HepG2 (cell line): ENCODE data around the gene NME1. TPM values are rescaled to one million over a fixed set of nuclear protein-coding genes. Genes with fewer than 3 reads are reported as not detected.

Experiments
- ATAD3A ChIP-seq: sonication (generic); formaldehyde crosslinking; IDR thresholded peaks from 2 replicates; pipeline ENCODE4 v1.4.0; 2020; ENCODE audit warnings: missing genetic modification reagents
- HDAC2 ChIP-seq: sonication (generic); formaldehyde crosslinking; IDR thresholded peaks from 2 replicates; pipeline ENCODE4 v1.4.0; 2020; ENCODE audit warnings: missing genetic modification reagents
- HMGA1 ChIP-seq: sonication (generic); formaldehyde crosslinking; conservative IDR thresholded peaks from 2 replicates; pipeline ENCODE4 v1.4.0; 2020; ENCODE audit warnings: missing genetic modification reagents
- KDM4B ChIP-seq: sonication (generic); formaldehyde crosslinking; IDR thresholded peaks from 2 replicates; pipeline ENCODE4 v1.4.0; 2020; ENCODE audit warnings: missing genetic modification reagents
- MEF2D ChIP-seq: sonication (generic); formaldehyde crosslinking; IDR thresholded peaks from 2 replicates; pipeline ENCODE4 v1.5.1; 2020; ENCODE audit warnings: mild to moderate bottlenecking, missing genetic modification reagents
- NCOA2 ChIP-seq: sonication (generic); formaldehyde crosslinking; IDR thresholded peaks from 2 replicates; pipeline ENCODE4 v1.8.0; 2022; ENCODE audit warnings: inconsistent platforms
- NCOR1 ChIP-seq: fragments of 200-600 bp; sonication (generic); IDR thresholded peaks from 2 replicates; pipeline ENCODE4 v1.7.0; 2017; ENCODE audit warnings: antibody characterized with exemption, low read length, borderline replicate concordance
- NR2F2 ChIP-seq: IDR thresholded peaks from 2 replicates; pipeline ENCODE4 v1.6.1; 2012; ENCODE audit warnings: low read depth, inconsistent platforms, borderline replicate concordance
- RFX1 ChIP-seq: fragments of 450-650 bp; IDR thresholded peaks from 2 replicates; pipeline ENCODE4 v1.6.1; 2017
- SIX4 ChIP-seq: sonication (generic); formaldehyde crosslinking; IDR thresholded peaks from 2 replicates; pipeline ENCODE4 v1.4.0; 2020; ENCODE audit warnings: missing genetic modification reagents
- SP4 ChIP-seq: sonication (generic); formaldehyde crosslinking; IDR thresholded peaks from 2 replicates; pipeline ENCODE4 v1.8.1; 2023; ENCODE audit warnings: mild to moderate bottlenecking, missing genetic modification reagents
- U2AF1 ChIP-seq: fragments of 200-400 bp; formaldehyde crosslinking; optimal IDR thresholded peaks from 2 replicates; pipeline ENCODE3; 2017; ENCODE audit warnings: mild to moderate bottlenecking, low read depth, low read length
- ZNF160 ChIP-seq: sonication (generic); formaldehyde crosslinking; IDR thresholded peaks from 2 replicates; pipeline ENCODE4 v1.8.0; 2022; ENCODE audit warnings: mild to moderate bottlenecking, inconsistent platforms, missing genetic modification reagents
- ZNF224 ChIP-seq: sonication (generic); formaldehyde crosslinking; IDR thresholded peaks from 2 replicates; pipeline ENCODE4 v1.5.0; 2020; ENCODE audit warnings: mild to moderate bottlenecking, missing genetic modification reagents
- ZNF44 ChIP-seq: sonication (generic); formaldehyde crosslinking; IDR thresholded peaks from 2 replicates; pipeline ENCODE4 v1.5.1; 2020; ENCODE audit warnings: mild to moderate bottlenecking, missing genetic modification reagents
- ZNF782 ChIP-seq: sonication (generic); formaldehyde crosslinking; IDR thresholded peaks from 2 replicates; pipeline ENCODE4 v1.4.0; 2020; ENCODE audit warnings: missing genetic modification reagents, mild to moderate bottlenecking, borderline replicate concordance
- polyA plus RNA-seq, 8 experiments: library from polyadenylated mRNA; depleted of rRNA in 3 of 8; stranded (reverse) in 7 of 8; unstranded in 1 of 8; fragments of >200 nt; fragmentation: Illumina TruSeq in 4 of 8; extraction: Trizol in 4 of 8; gene quantifications; 2 replicates each; pipeline versions ENCODE4 v1.2.1 to v1.2.3, GENCODE V29; 2011 to 2016; ENCODE audit warnings: low read depth in 4 of 8, missing spikeins in 1 of 8, mixed read lengths in 1 of 8; ENCODE audit not compliant: insufficient read depth in 1 of 8
- total RNA-seq, 5 experiments: library from RNA; depleted of rRNA; stranded (reverse); fragments of >200 nt; fragmentation: Illumina TruSeq; extraction: Trizol; gene quantifications; 2 replicates each; pipeline ENCODE4 v1.2.3, GENCODE V29; 2016; ENCODE audit warnings: low read depth in 1 of 5
- TF ChIP-seq, protein P1 (sequence below): sonication (generic); formaldehyde crosslinking; IDR thresholded peaks from 2 replicates; pipeline ENCODE4 v1.5.0; 2020; ENCODE audit warnings: missing genetic modification reagents
- TF ChIP-seq, protein P2 (sequence below): sonication (generic); formaldehyde crosslinking; IDR thresholded peaks from 2 replicates; pipeline ENCODE4 v1.8.0; 2022; ENCODE audit warnings: mild to moderate bottlenecking, missing genetic modification reagents, borderline replicate concordance
- TF ChIP-seq, protein P3 (sequence below): sonication (generic); formaldehyde crosslinking; IDR thresholded peaks from 2 replicates; pipeline ENCODE4 v1.8.0; 2022; ENCODE audit warnings: missing genetic modification reagents, mild to moderate bottlenecking, inconsistent platforms, borderline replicate concordance
- TF ChIP-seq, protein P4 (sequence below): sonication (generic); formaldehyde crosslinking; IDR thresholded peaks from 2 replicates; pipeline ENCODE4 v1.8.1; 2023; ENCODE audit warnings: mild to moderate bottlenecking, missing genetic modification reagents
- TF ChIP-seq, protein P5 (sequence below): sonication (generic); formaldehyde crosslinking; IDR thresholded peaks from 2 replicates; pipeline ENCODE4 v1.8.0; 2022; ENCODE audit warnings: mild to moderate bottlenecking, missing genetic modification reagents
- TF ChIP-seq, protein P6 (sequence below): sonication (generic); formaldehyde crosslinking; IDR thresholded peaks from 2 replicates; pipeline ENCODE4 v1.5.0; 2020; ENCODE audit warnings: missing genetic modification reagents, mild to moderate bottlenecking, borderline replicate concordance

The NME1 gene
- total and polyA plus RNA-seq, 2 of the 13 experiments (the other 11 are each of a cell fraction or from before 2014, with no cell fraction given), result 295 to 516 TPM

DNA sequence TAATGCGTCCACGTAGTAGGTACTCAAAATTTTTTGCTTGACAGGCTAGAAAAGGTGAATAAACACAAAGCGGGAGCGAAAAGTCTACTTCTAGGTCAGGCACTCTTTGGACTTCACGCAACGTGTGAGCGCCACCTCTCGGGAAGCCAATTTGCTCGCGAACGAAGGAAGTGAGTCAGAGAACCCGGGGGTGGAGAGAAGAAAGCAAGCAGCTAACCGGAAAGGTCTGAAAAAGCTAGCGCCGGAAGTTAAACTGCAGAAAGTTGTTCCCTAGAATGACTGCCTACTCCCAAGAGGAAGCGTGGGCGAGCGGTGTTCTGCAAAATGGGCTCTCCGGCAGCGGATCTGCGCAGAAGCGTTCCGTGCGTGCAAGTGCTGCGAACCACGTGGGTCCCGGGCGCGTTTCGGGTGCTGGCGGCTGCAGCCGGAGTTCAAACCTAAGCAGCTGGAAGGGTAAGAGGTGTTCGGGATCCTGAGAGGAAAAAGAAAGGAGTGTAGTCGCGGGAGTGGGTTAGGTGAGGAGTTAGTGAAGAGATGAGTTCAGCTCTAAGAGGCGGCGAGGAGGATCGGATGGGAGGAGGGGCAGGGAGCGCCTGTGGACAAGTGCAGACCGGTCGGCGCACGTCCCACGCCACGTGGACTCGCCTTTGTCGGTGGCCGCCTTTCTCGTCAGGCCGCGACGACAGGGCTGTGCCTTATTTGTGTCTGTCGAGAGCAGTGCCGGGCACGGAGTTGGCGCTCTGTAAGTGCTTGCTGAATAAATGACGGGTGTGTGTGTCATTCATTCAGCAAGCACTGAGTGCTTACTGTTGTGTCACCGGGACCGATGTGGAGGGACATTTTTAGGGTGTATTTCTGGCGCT lies at the start of gene NME1 (continued):
- TF ChIP-seq U2AF1 (peak; percentile 99), NR2F2 (peak; percentile 83; the same call in 1 of the 2 replicates), HMGA1 (no peak), NCOR1 (peak; percentile 91; the same call in 1 of the 2 replicates), MEF2D (CRISPR knock-in tag) (peak; percentile 97), RFX1 (no peak), ZNF160 (CRISPR knock-in tag) (peak; percentile 97), KDM4B (CRISPR knock-in tag) (peak; percentile 98), ATAD3A (CRISPR knock-in tag) (0 out of 2 replicates have a peak, but pooled peaks have one; percentile 24), ZNF224 (CRISPR knock-in tag) (peak; percentile 91; the same call in 1 of the 2 replicates), SIX4 (CRISPR knock-in tag) (peak; percentile 90), ZNF782 (CRISPR knock-in tag) (peak; percentile 99; the same call in 1 of the 2 replicates), SP4 (peak; percentile 96), ZNF44 (CRISPR knock-in tag) (peak; percentile 93; the same call in 1 of the 2 replicates), HDAC2 (CRISPR knock-in tag) (peak; percentile 99), NCOA2 (peak; percentile 87)
- TF ChIP-seq, protein P1, sequence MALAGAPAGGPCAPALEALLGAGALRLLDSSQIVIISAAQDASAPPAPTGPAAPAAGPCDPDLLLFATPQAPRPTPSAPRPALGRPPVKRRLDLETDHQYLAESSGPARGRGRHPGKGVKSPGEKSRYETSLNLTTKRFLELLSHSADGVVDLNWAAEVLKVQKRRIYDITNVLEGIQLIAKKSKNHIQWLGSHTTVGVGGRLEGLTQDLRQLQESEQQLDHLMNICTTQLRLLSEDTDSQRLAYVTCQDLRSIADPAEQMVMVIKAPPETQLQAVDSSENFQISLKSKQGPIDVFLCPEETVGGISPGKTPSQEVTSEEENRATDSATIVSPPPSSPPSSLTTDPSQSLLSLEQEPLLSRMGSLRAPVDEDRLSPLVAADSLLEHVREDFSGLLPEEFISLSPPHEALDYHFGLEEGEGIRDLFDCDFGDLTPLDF (CRISPR knock-in tag), result peak; percentile 94
- TF ChIP-seq, protein P2, sequence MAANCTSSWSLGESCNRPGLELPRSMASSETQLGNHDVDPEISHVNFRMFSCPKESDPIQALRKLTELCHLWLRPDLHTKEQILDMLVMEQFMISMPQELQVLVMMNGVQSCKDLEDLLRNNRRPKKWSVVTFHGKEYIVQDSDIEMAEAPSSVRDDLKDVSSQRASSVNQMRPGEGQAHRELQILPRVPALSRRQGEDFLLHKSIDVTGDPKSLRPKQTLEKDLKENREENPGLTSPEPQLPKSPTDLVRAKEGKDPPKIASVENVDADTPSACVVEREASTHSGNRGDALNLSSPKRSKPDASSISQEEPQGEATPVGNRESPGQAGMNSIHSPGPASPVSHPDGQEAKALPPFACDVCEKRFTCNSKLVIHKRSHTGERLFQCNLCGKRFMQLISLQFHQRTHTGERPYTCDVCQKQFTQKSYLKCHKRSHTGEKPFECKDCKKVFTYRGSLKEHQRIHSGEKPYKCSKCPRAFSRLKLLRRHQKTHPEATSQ (CRISPR knock-in tag), result peak; percentile 86; the same call in 1 of the 2 replicates
- TF ChIP-seq, protein P3, sequence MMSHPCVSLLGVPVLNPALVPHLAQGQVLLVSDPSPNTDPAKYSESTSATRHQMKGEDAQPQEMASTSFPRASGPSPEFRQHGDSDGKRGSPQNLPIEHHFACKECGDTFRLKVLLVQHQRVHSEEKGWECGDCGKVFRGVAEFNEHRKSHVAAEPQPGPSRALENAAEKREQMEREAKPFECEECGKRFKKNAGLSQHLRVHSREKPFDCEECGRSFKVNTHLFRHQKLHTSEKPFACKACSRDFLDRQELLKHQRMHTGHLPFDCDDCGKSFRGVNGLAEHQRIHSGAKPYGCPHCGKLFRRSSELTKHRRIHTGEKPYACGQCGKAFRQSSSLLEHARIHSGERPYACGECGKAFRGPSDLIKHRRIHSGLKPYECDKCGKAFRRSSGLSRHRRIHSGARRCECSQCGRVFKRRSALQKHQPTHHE (CRISPR knock-in tag), result peak; percentile 99
- TF ChIP-seq, protein P4, sequence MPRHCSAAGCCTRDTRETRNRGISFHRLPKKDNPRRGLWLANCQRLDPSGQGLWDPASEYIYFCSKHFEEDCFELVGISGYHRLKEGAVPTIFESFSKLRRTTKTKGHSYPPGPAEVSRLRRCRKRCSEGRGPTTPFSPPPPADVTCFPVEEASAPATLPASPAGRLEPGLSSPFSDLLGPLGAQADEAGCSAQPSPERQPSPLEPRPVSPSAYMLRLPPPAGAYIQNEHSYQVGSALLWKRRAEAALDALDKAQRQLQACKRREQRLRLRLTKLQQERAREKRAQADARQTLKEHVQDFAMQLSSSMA (CRISPR knock-in tag), result peak; percentile 98
- TF ChIP-seq, protein P5, sequence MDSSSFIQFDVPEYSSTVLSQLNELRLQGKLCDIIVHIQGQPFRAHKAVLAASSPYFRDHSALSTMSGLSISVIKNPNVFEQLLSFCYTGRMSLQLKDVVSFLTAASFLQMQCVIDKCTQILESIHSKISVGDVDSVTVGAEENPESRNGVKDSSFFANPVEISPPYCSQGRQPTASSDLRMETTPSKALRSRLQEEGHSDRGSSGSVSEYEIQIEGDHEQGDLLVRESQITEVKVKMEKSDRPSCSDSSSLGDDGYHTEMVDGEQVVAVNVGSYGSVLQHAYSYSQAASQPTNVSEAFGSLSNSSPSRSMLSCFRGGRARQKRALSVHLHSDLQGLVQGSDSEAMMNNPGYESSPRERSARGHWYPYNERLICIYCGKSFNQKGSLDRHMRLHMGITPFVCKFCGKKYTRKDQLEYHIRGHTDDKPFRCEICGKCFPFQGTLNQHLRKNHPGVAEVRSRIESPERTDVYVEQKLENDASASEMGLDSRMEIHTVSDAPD (CRISPR knock-in tag), result no peak
- TF ChIP-seq, protein P6, sequence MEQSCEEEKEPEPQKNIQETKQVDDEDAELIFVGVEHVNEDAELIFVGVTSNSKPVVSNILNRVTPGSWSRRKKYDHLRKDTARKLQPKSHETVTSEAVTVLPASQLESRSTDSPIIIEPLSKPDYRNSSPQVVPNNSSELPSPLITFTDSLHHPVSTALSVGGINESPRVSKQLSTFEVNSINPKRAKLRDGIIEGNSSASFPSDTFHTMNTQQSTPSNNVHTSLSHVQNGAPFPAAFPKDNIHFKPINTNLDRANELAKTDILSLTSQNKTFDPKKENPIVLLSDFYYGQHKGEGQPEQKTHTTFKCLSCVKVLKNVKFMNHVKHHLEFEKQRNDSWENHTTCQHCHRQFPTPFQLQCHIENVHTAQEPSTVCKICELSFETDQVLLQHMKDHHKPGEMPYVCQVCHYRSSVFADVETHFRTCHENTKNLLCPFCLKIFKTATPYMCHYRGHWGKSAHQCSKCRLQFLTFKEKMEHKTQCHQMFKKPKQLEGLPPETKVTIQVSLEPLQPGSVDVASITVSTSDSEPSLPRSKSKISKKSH (CRISPR knock-in tag), result peak; percentile 96
